Type B pancreatic cell (in vitro differentiated cells): Measurements from ENCODE around the gene LRRC1. TPM values are rescaled to one million over a fixed set of nuclear protein-coding genes. Genes with fewer than 3 reads are reported as not detected.
"Not testable (repeated sequence)": the region's sequence is repeated elsewhere in the genome, so short reads cannot be mapped to it uniquely, and the experiment has no call there.

Source experiments
- DNase-seq: peaks from one replicate; pipeline ENCODE4 v3.0.0; 2021; ENCODE audit warnings: mixed read lengths; ENCODE audit not compliant: unreplicated experiment; ENCODE audit errors: extremely low spot score
- H3K27ac Mint-ChIP-seq: 2 replicates; pipeline ENCODE4 v1.8.0; 2021; ENCODE audit warnings: mild to moderate bottlenecking, mixed read lengths
- H3K27me3 Mint-ChIP-seq: 2 replicates; pipeline ENCODE4 v1.8.0; 2021; ENCODE audit warnings: mixed read lengths
- H3K36me3 Mint-ChIP-seq: 2 replicates; pipeline ENCODE4 v1.8.0; 2021; ENCODE audit warnings: mixed read lengths
- H3K4me1 Mint-ChIP-seq: one replicate; pipeline ENCODE4 v1.8.0; 2021; ENCODE audit warnings: mixed read lengths; ENCODE audit not compliant: unreplicated experiment
- H3K4me3 Mint-ChIP-seq: 2 replicates; pipeline ENCODE4 v1.8.0; 2021; ENCODE audit warnings: mild to moderate bottlenecking, mixed read lengths
- H3K9me3 Mint-ChIP-seq: 2 replicates; pipeline ENCODE4 v1.8.0; 2021; ENCODE audit warnings: mixed read lengths
- CTCF ChIP-seq: fragments of 200-600 bp; sonication (generic); conservative IDR thresholded peaks from 2 replicates; pipeline ENCODE4 v1.5.0; 2021; ENCODE audit warnings: antibody characterized with exemption, mild to moderate bottlenecking
- total RNA-seq: library from RNA; stranded (reverse); gene quantifications from 2 replicates; pipeline ENCODE4 v1.2.1, GENCODE V29; 2021; ENCODE audit warnings: low replicate concordance

Gene LRRC1
- total RNA-seq, 1 donor from 2014 or later = 28.9 TPM

- Mint-ChIP-seq H3K27ac (no peak overlapping the region), H3K4me3 (no peak overlapping the region), H3K36me3 (peaks cover 11% of the 10 kb centered on the region), H3K27me3 (no peaks in the 10 kb centered on the region), H3K9me3 (peaks cover 11% of the 10 kb centered on the region), H3K4me1 (no peaks in the 10 kb centered on the region)
- no peak for TF ChIP-seq CTCF
- no peak for DNase-seq
Observed at GRCh38 chr6:53773044-53773696, 21.6 kb upstream of the LRRC1 start.

- not testable (repeated sequence) for H3K4me3 Mint-ChIP-seq, H3K27ac Mint-ChIP-seq, H3K4me1 Mint-ChIP-seq, DNase-seq, H3K27me3 Mint-ChIP-seq
- Mint-ChIP-seq H3K9me3 (peaks cover 18% of the 10 kb centered on the region), H3K36me3 (peaks cover 15% of the 10 kb centered on the region)
Observed at GRCh38 chr6:53776152-53776551, 18.7 kb upstream of the LRRC1 start.

- not testable (repeated sequence) for H3K27me3 Mint-ChIP-seq, H3K4me3 Mint-ChIP-seq, H3K4me1 Mint-ChIP-seq, H3K27ac Mint-ChIP-seq, DNase-seq
- peaks cover 34% of the 10 kb centered on the region for H3K36me3 Mint-ChIP-seq
- peaks cover 10% of the 10 kb centered on the region for H3K9me3 Mint-ChIP-seq
Observed at GRCh38 chr6:53784991-53785390, 9.8 kb upstream of the LRRC1 start.

- TF ChIP-seq CTCF = no peak
- H3K27me3 Mint-ChIP-seq = no peaks in the 10 kb centered on the region
- no peak overlapping the region for H3K27ac Mint-ChIP-seq
- peaks cover 4% of the 10 kb centered on the region for H3K9me3 Mint-ChIP-seq
- H3K4me3 Mint-ChIP-seq = no peak overlapping the region
- DNase-seq = no peak
- H3K4me1 Mint-ChIP-seq = peaks cover 2% of the 10 kb centered on the region
- peaks cover 28% of the 10 kb centered on the region for H3K36me3 Mint-ChIP-seq
Observed at GRCh38 chr6:53786832-53787231, 8.0 kb upstream of the LRRC1 start.

- Mint-ChIP-seq H3K4me3 (peak overlapping the region; percentile 29), H3K9me3 (peaks cover 4% of the 10 kb centered on the region), H3K36me3 (peaks cover 17% of the 10 kb centered on the region), H3K27me3 (no peaks in the 10 kb centered on the region), H3K4me1 (peaks cover 9% of the 10 kb centered on the region), H3K27ac (no peak overlapping the region)
- TF ChIP-seq CTCF = no peak
- no peak for DNase-seq
Observed at GRCh38 chr6:53790886-53791285, 3.9 kb upstream of the LRRC1 start.

GRCh38 chr6:53792016-53792415 is 2.8 kb upstream of the LRRC1 start:
- Mint-ChIP-seq H3K36me3 (peaks cover 17% of the 10 kb centered on the region), H3K9me3 (peaks cover 4% of the 10 kb centered on the region), H3K27ac (peak overlapping the region; percentile 99), H3K4me1 (peaks cover 20% of the 10 kb centered on the region), H3K4me3 (peak overlapping the region; percentile 98), H3K27me3 (peaks cover 11% of the 10 kb centered on the region)
- no peak for DNase-seq
- no peak for TF ChIP-seq CTCF

GRCh38 chr6:53792973-53793317 is 1.9 kb upstream of the LRRC1 start:
- Mint-ChIP-seq H3K9me3 (peaks cover 4% of the 10 kb centered on the region), H3K4me3 (peak overlapping the region; percentile 98), H3K27me3 (peaks cover 14% of the 10 kb centered on the region), H3K4me1 (peaks cover 26% of the 10 kb centered on the region), H3K27ac (peak overlapping the region; percentile 99), H3K36me3 (peaks cover 10% of the 10 kb centered on the region)
- no peak for TF ChIP-seq CTCF
- DNase-seq = no peak
